Fibroblast of pulmonary artery (primary cell): ENCODE measurements around the gene HCN2.

Experiments
- DNase-seq: peaks from one replicate; pipeline ENCODE4 v3.0.0-alpha.2; 2010; ENCODE audit warnings: low read depth
- H3K4me3 ChIP-seq: replicated peaks from 2 replicates; pipeline ENCODE4 v1.5.1; 2011; ENCODE audit warnings: low read depth, mild to moderate bottlenecking, control low read depth, low read length, moderate library complexity
- TF ChIP-seq, protein P1 (sequence below): IDR thresholded peaks from 2 replicates; pipeline ENCODE4 v1.5.1; 2011; ENCODE audit warnings: mild to moderate bottlenecking, control low read depth, low read length, inconsistent platforms; ENCODE audit errors: missing control alignments

The HCN2 gene

DNA sequence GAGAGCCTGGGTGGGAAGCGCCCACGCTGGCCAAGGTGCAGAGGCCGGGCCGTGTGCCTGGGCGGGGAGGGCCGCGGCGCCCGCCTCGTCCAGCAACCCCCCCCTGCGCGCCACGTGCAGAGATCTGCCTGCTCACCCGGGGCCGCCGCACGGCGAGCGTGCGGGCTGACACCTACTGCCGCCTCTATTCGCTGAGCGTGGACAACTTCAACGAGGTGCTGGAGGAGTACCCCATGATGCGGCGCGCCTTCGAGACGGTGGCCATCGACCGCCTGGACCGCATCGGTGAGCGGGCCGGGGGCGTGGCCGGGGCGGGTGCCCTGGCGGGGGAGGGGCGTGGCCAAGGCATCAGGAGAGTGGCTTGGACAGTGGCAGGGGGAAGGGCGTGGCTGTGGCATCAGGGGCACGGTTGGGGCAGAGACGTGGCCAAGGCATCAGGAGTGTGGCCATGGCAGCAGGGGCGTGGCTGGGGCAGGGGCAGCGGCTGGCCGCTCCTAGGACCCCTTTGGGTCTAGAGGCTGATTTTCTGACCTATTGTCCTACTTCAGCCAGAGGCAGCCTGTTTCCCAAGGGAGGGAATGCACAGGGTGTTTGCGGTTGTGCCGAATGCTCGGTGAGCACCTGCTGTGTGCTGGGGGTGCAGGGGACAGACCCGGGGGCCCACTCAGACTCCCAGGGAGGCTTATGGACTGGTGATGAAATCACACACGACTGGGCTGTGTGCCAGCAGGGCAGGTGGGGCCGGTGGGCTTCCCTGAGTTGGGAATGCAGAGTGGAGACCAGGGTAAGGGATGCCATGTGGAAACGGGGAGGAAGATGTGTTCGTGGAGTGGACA lies 24.3 kb downstream of the HCN2 start:
- DNase-seq, result no peak

DNA sequence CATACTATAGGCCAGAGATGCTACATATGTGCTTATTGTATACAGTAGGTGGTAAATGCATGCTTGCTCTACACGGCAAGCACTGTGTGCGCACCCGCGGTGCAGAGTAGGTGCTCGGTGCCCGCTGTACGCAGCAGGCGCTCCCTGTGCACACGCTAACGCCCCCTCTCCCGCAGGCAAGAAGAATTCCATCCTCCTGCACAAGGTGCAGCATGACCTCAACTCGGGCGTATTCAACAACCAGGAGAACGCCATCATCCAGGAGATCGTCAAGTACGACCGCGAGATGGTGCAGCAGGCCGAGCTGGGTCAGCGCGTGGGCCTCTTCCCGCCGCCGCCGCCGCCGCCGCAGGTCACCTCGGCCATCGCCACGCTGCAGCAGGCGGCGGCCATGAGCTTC lies 25.9 kb downstream of the HCN2 start:
- TF ChIP-seq, protein P1, sequence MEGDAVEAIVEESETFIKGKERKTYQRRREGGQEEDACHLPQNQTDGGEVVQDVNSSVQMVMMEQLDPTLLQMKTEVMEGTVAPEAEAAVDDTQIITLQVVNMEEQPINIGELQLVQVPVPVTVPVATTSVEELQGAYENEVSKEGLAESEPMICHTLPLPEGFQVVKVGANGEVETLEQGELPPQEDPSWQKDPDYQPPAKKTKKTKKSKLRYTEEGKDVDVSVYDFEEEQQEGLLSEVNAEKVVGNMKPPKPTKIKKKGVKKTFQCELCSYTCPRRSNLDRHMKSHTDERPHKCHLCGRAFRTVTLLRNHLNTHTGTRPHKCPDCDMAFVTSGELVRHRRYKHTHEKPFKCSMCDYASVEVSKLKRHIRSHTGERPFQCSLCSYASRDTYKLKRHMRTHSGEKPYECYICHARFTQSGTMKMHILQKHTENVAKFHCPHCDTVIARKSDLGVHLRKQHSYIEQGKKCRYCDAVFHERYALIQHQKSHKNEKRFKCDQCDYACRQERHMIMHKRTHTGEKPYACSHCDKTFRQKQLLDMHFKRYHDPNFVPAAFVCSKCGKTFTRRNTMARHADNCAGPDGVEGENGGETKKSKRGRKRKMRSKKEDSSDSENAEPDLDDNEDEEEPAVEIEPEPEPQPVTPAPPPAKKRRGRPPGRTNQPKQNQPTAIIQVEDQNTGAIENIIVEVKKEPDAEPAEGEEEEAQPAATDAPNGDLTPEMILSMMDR, result no peak
- no peak overlapping the region for H3K4me3 ChIP-seq
- no peak for DNase-seq

More for the DNA sequence above, 24.3 kb downstream of the HCN2 start:
- no peak overlapping the region for H3K4me3 ChIP-seq
- TF ChIP-seq, protein P1, result no peak

DNA sequence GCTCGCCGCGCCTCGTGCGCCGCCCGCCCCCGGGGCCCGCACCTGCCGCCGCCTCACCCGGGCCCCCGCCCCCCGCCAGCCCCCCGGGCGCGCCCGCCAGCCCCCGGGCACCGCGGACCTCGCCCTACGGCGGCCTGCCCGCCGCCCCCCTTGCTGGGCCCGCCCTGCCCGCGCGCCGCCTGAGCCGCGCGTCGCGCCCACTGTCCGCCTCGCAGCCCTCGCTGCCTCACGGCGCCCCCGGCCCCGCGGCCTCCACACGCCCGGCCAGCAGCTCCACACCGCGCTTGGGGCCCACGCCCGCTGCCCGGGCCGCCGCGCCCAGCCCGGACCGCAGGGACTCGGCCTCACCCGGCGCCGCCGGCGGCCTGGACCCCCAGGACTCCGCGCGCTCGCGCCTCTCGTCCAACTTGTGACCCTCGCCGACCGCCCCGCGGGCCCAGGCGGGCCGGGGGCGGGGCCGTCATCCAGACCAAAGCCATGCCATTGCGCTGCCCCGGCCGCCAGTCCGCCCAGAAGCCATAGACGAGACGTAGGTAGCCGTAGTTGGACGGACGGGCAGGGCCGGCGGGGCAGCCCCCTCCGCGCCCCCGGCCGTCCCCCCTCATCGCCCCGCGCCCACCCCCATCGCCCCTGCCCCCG lies 26.5 kb downstream of the HCN2 start:
- DNase-seq, result no peak
- TF ChIP-seq, protein P1, result no peak

DNA sequence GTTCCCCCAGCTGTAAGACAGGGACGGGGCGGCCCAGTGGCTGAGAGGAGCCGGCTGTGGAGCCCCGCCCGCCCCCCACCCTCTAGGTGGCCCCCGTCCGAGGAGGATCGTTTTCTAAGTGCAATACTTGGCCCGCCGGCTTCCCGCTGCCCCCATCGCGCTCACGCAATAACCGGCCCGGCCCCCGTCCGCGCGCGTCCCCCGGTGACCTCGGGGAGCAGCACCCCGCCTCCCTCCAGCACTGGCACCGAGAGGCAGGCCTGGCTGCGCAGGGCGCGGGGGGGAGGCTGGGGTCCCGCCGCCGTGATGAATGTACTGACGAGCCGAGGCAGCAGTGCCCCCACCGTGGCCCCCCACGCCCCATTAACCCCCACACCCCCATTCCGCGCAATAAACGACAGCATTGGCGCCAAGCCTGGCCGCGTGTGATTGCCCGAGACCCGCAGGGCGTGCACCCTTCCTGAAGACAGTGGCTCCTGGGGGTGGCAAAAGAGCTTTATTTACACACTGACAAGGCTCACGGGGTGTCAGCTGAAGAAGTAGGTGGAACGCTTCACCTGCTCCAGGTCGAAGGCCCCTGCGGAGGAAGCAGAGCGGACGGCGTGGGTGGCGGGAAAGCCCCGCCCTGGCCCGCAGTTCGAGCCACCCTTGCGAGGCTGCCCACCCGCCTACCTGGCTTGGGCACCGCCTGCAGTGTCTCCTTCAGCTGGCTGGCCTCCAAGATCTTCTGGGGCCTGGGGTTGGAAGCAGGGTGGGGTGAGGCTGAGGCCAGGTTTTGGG lies 27.3 kb downstream of the HCN2 start:
- H3K4me3 ChIP-seq, result no peak overlapping the region
- TF ChIP-seq, protein P1, result no peak
- no peak for DNase-seq

More for the DNA sequence above, 26.5 kb downstream of the HCN2 start:
- no peak overlapping the region for H3K4me3 ChIP-seq

DNA sequence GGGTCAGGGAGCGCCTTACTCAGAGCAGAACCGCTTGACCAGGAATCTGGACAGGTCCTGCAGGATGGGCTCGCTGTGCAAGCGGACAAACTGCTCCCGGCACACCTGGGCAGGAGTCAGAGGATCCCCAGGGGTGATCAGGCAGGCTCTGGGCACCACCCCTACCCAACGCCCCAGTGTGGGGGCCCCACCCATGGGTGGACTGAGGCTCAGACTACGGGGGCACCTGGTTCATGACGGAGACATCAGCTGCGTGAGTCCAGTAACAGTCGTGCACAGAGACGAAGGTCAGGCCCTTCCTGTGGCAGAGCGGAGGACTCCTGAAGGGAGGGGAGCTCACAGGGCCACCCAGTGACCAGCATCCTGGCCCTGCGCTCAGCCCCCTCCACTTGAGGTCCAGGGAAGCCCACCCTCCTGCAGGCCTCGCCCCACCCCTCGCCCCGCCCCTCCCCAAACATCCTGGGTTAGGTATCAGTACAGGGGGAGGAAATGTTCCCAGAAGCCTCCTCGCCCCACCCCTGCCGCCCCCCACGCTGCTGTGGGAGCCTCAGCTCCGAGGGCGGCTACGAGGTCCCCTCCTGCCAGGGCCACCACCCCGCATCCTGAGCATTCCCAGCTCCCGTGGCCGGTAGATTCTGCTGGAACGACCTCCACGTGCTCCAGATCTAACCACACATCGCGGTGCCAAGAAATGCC lies 28.0 kb downstream of the HCN2 start:
- DNase-seq, result no peak
- H3K4me3 ChIP-seq, result no peak overlapping the region
- TF ChIP-seq, protein P1, result no peak

DNA sequence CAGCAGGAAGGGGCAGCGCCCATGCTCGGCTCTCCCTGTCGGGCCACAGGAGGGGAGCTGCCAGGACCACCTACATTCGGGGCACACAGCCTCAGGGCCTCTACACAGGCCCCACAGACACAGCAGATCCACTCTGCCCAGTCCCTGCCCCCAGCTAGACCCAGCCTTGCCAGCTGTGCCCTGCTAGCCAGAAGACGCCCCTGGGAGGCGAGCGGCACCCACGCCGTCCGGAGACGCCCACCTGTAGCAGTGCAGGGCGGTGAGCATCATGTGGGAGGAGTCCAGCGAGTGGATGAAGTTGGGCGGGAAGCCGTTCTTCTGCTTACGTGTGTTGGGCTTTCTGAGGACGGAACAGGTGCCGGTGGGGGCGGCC lies 28.6 kb downstream of the HCN2 start:
- no peak overlapping the region for H3K4me3 ChIP-seq
- no peak for DNase-seq
- TF ChIP-seq, protein P1, result no peak
